Gastroesophageal sphincter (tissue), 4 donors: ENCODE data around the gene RNF215. TPM values are rescaled to one million over a fixed set of nuclear protein-coding genes. Genes with fewer than 3 reads are reported as not detected.

Experiments
- ATAC-seq: fragments of 150-250 bp; one replicate; pipeline ENCODE4 v1.9.1; 2016; ENCODE audit warnings: mild to moderate bottlenecking, moderate library complexity
- H3K27ac ChIP-seq, 4 donors: fragments of 200-600 bp; sonication (generic) in 3 of 4; 1 replicate in 3 of 4; 2 replicates in 1 of 4; pipeline ENCODE4 v1.5.1; 2016 to 2019
- H3K27me3 ChIP-seq: fragments of 200-600 bp; sonication (generic); one replicate; pipeline ENCODE4 v1.5.1; 2019
- H3K36me3 ChIP-seq, 2 donors: fragments of 200-600 bp; sonication (generic); one replicate each; pipeline ENCODE4 v1.5.1; 2019; ENCODE audit warnings: control low read depth in 1 of 2
- H3K4me1 ChIP-seq, 3 donors: fragments of 200-600 bp; sonication (generic); 1 replicate in 2 of 3; 2 replicates in 1 of 3; pipeline ENCODE4 v1.5.1; 2016 to 2019; ENCODE audit warnings: control low read depth in 2 of 3
- H3K4me3 ChIP-seq, 2 donors: fragments of 200-600 bp; sonication (generic); one replicate each; pipeline ENCODE4 v1.5.1; 2019; ENCODE audit warnings: mild to moderate bottlenecking in 1 of 2, moderate library complexity in 1 of 2
- H3K9me3 ChIP-seq, 3 donors: fragments of 200-600 bp; sonication (generic); one replicate each; pipeline ENCODE4 v1.5.1; 2017 to 2019; ENCODE audit warnings: control low read depth in 2 of 3
- CTCF ChIP-seq, 4 experiments: fragments of 200-600 bp in 2 of 4; fragments of 450-650 bp in 2 of 4; sonication (generic) in 1 of 4; IDR thresholded peaks; one replicate each; pipeline ENCODE4 v1.5.1; 2017 to 2019; ENCODE audit warnings: antibody characterized with exemption in 4 of 4, mild to moderate bottlenecking in 2 of 4, moderate library complexity in 2 of 4
- EP300 ChIP-seq: sonication (generic); formaldehyde crosslinking; IDR thresholded peaks from one replicate; pipeline ENCODE4 v1.6.1; 2017; ENCODE audit warnings: antibody characterized with exemption, mild to moderate bottlenecking
- POLR2A ChIP-seq, 2 donors: fragments of 450-650 bp; IDR thresholded peaks; one replicate each; pipeline ENCODE4 v1.6.1; 2017; ENCODE audit warnings: antibody characterized with exemption in 2 of 2, mild to moderate bottlenecking in 2 of 2, moderate library complexity in 1 of 2
- POLR2AphosphoS5 ChIP-seq: sonication (generic); formaldehyde crosslinking; IDR thresholded peaks from one replicate; pipeline ENCODE4 v1.6.1; 2017; ENCODE audit warnings: antibody characterized with exemption
- WGBS, 2 donors: methylation state at CpG; one replicate each; pipeline ENCODE4 v1.1.5; 2018; ENCODE audit warnings: low coverage in 1 of 2; 5-methylcytosine and 5-hydroxymethylcytosine counted together
- total RNA-seq, 4 donors: library from RNA; depleted of rRNA; stranded (reverse); fragments of >200 nt; gene quantifications; one replicate each; pipeline ENCODE4 v1.1.0, GENCODE V29; 2016

RNF215 gene
- total RNA-seq: 10 to 100 TPM; 10.2 to 13.5 (median 11.7) TPM

GRCh38 chr22:30386960-30387827 is at the start of gene RNF215:
Gene RNF215 (minus strand): TSS chr22:30387411. CDS start chr22:30387313, 98 bp downstream.
- peak; percentile 96 for ATAC-seq
- TF ChIP-seq POLR2AphosphoS5: no peak
- TF ChIP-seq CTCF (IDR thresholded peaks at IDR 0.05): peak in 3 of 4 experiments; percentile 91 to 97 (median 93)
- no peak for TF ChIP-seq EP300
- peak in 1 of 2 donors; percentile 17 for TF ChIP-seq POLR2A (IDR thresholded peaks at IDR 0.05)
- peaks cover 0 to 20% (median 8%) of the 10 kb centered on the region in 3 donors for H3K4me1 ChIP-seq
- peak within 1 kb of the TSS; percentile 17 to 94 (median 86) for H3K27ac ChIP-seq
- no peaks in the 10 kb centered on the region for H3K9me3 ChIP-seq
- WGBS, 2 donors: 0% methylated on average over 7 of the region's 95 CpGs; no CpG with 5 or more reads in 1 of the 2 donors
- H3K36me3 ChIP-seq: peaks cover 0 to 28% of the 10 kb centered on the region in 2 donors
- H3K4me3 ChIP-seq: peak within 1 kb of the TSS; percentile 55 to 65
- H3K27me3 ChIP-seq: no peaks in the 10 kb centered on the region

GRCh38 chr22:30436196-30436595 is 49.0 kb upstream of the RNF215 start:
- H3K9me3 ChIP-seq: no peaks in the 10 kb centered on the region
- no peak for TF ChIP-seq EP300
- H3K27me3 ChIP-seq: peaks cover 25% of the 10 kb centered on the region
- H3K36me3 ChIP-seq: no peaks in the 10 kb centered on the region
- H3K4me3 ChIP-seq: no peak overlapping the region
- no peak overlapping the region for H3K27ac ChIP-seq
- 80% methylated on average over 1 of the region's 2 CpGs; no CpG with 5 or more reads in 1 of the 2 donors for WGBS, 2 donors
- ATAC-seq: no peak
- no peaks in the 10 kb centered on the region for H3K4me1 ChIP-seq

DNA sequence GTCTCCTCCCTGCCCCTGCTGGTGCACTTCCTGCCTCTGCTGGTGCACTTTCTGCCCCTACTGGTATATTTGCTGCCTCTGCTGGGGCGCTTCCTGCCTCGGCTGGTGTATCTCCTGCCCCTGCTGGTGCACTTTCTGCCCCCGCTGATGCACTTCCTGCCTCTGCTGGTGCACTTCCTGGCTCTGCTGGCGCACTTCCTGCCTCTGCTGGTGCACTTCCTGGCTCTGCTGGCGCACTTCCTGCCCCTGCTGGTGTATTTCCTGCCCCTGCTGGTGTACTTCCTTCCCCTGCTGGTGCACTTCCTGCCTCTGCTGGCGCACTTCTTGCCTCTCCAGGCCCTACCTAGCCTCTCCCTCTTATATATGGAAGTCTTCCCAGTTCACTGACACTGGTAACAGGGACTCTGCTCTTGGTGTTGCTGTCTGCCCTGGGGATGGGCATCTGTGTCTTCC is 48.5 kb upstream of the RNF215 start:
- Histone ChIP-seq H3K4me1 (no peaks in the 10 kb centered on the region), H3K4me3 (no peak overlapping the region), H3K36me3 (no peaks in the 10 kb centered on the region), H3K27ac (peak overlapping the region in 1 of 4 donors; percentile 23), H3K27me3 (peaks cover 25% of the 10 kb centered on the region), H3K9me3 (no peaks in the 10 kb centered on the region)
- no peak for TF ChIP-seq CTCF (IDR thresholded peaks at IDR 0.05)
- no peak for TF ChIP-seq POLR2A (IDR thresholded peaks at IDR 0.05)
- TF ChIP-seq EP300: no peak
- no peak for TF ChIP-seq POLR2AphosphoS5
- no peak for ATAC-seq
- WGBS, 2 donors: 80 to 97% methylated on average over 1 to 6 of the region's 6 CpGs

GRCh38 chr22:30434843-30435242 is 47.6 kb upstream of the RNF215 start:
- Histone ChIP-seq H3K27ac (no peak overlapping the region), H3K4me3 (no peak overlapping the region), H3K36me3 (no peaks in the 10 kb centered on the region), H3K4me1 (no peaks in the 10 kb centered on the region), H3K27me3 (peaks cover 17% of the 10 kb centered on the region), H3K9me3 (no peaks in the 10 kb centered on the region)
- WGBS, 2 donors: 57 to 80% methylated on average over 1 of the region's 1 CpG
- ATAC-seq: no peak
- TF ChIP-seq POLR2AphosphoS5 (no peak), EP300 (no peak), POLR2A (IDR thresholded peaks at IDR 0.05) (no peak), CTCF (IDR thresholded peaks at IDR 0.05) (no peak)

GRCh38 chr22:30433773-30434172 is 46.6 kb upstream of the RNF215 start:
- WGBS, 2 donors: no CpG with 5 or more reads among the region's 1 CpG
- H3K27me3 ChIP-seq: peaks cover 6% of the 10 kb centered on the region
- H3K9me3 ChIP-seq: no peaks in the 10 kb centered on the region
- no peak for TF ChIP-seq EP300
- TF ChIP-seq CTCF (IDR thresholded peaks at IDR 0.05): no peak
- no peaks in the 10 kb centered on the region for H3K36me3 ChIP-seq
- H3K27ac ChIP-seq: no peak overlapping the region
- H3K4me1 ChIP-seq: no peaks in the 10 kb centered on the region
- H3K4me3 ChIP-seq: no peak overlapping the region
- no peak for ATAC-seq
